Suprapubic skin (tissue), 4 donors: ENCODE data around the gene LRRC4C. TPM values are rescaled to one million over a fixed set of nuclear protein-coding genes. Genes with fewer than 3 reads are reported as not detected.

Experiments used
- DNase-seq, 2 donors: peaks; one replicate each; pipeline ENCODE4 v3.0.0-alpha.2; 2019; ENCODE audit warnings: low spot score in 2 of 2
- H3K27ac ChIP-seq: fragments of 200-600 bp; sonication (generic); one replicate; pipeline ENCODE4 v1.5.1; 2019
- H3K27me3 ChIP-seq: fragments of 200-600 bp; sonication (generic); one replicate; pipeline ENCODE4 v1.5.1; 2019
- H3K36me3 ChIP-seq: fragments of 200-600 bp; sonication (generic); one replicate; pipeline ENCODE4 v1.5.1; 2019
- H3K4me1 ChIP-seq: fragments of 200-600 bp; sonication (generic); one replicate; pipeline ENCODE4 v1.5.1; 2019
- H3K4me3 ChIP-seq: fragments of 200-600 bp; sonication (generic); one replicate; pipeline ENCODE4 v1.5.1; 2019; ENCODE audit warnings: mild to moderate bottlenecking
- H3K9me3 ChIP-seq: fragments of 200-600 bp; sonication (generic); one replicate; pipeline ENCODE4 v1.5.1; 2019
- EP300 ChIP-seq: sonication (generic); formaldehyde crosslinking; IDR thresholded peaks from one replicate; pipeline ENCODE4 v1.6.1; 2017; ENCODE audit warnings: antibody characterized with exemption
- POLR2A ChIP-seq, 2 donors: fragments of 450-650 bp; IDR thresholded peaks; one replicate each; pipeline ENCODE4 v1.6.1; 2017; ENCODE audit warnings: antibody characterized with exemption in 2 of 2, mild to moderate bottlenecking in 2 of 2, moderate library complexity in 2 of 2
- POLR2AphosphoS5 ChIP-seq, 3 donors: sonication (generic); formaldehyde crosslinking; IDR thresholded peaks; one replicate each; pipeline ENCODE4 v1.6.1; 2017; ENCODE audit warnings: antibody characterized with exemption in 3 of 3
- WGBS: methylation state at CpG from one replicate; pipeline ENCODE4 v1.1.5; 2018; 5-methylcytosine and 5-hydroxymethylcytosine counted together
- total RNA-seq, 4 donors: library from RNA; depleted of rRNA; stranded (reverse); fragments of >200 nt; gene quantifications; one replicate each; pipeline ENCODE4 v1.1.0, GENCODE V29; 2016
- TF ChIP-seq, protein P1 (sequence below), 2 donors: fragments of 200-600 bp in 1 of 2; fragments of 450-650 bp in 1 of 2; sonication (generic) in 1 of 2; IDR thresholded peaks; one replicate each; pipeline ENCODE4 v1.5.1; 2016 to 2019; ENCODE audit warnings: antibody characterized with exemption in 2 of 2, mild to moderate bottlenecking in 1 of 2, moderate library complexity in 1 of 2

Gene LRRC4C
- total RNA-seq, 4 donors from 2014 or later: 0.19 to 1.1 (median 0.60) TPM; not detected in 1

DNA sequence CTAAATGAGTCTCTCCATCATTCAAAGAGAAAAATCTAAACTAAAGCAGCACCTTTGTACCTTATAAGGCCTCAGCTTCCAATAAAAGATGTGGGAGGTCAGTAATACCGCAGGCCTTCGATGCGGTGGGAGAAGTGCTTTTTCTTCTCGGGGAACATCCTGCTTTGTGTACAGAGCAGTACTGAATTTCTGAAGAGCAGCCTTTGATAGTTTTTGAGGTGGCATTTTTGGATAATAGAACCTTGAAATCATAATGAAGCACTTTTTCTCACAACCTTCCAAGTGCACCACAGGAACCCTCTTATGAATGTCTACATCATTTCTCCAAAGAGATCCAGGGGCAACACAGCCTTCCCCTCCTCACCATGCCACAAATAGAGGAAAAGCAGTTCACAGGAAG, 39.6 kb downstream of the LRRC4C start:
- 95% methylated on average over 4 of the region's 4 CpGs for WGBS
- no peaks in the 10 kb centered on the region for H3K27me3 ChIP-seq

DNA sequence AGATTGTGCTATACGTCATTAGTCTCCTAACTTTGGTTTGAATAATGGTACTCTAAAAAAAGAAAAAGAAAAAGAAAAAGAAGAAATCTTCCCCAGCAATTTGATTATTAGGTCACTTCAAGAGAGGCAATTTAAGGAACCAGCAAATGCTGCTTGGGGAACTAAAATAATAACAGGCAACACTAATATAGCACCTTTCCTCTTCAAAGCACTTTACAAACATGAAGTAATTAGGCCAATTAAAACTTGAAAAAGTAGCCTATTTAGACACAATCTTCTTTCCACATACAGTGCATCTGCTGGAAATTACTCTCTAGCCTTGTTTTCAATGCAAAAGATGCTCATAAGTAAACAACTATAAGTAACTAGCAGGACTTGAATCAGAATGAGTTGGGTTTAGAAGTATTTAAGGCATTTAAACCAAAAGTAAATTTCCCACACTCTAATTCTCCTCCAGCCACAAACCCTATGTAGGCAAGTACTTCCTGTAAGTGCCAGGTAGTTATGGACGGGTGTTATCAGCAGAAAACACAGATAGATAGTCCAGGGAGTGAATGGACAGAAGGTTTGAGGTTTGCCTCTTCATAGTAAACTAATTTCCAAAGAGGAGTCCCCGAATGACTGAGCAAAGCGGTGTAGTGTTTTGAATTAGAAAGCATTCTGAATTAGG, 44.5 kb downstream of the LRRC4C start:
- TF ChIP-seq EP300 (no peak), POLR2A (IDR thresholded peaks at IDR 0.05) (no peak), POLR2AphosphoS5 (IDR thresholded peaks at IDR 0.05) (no peak)
- TF ChIP-seq, protein P1, sequence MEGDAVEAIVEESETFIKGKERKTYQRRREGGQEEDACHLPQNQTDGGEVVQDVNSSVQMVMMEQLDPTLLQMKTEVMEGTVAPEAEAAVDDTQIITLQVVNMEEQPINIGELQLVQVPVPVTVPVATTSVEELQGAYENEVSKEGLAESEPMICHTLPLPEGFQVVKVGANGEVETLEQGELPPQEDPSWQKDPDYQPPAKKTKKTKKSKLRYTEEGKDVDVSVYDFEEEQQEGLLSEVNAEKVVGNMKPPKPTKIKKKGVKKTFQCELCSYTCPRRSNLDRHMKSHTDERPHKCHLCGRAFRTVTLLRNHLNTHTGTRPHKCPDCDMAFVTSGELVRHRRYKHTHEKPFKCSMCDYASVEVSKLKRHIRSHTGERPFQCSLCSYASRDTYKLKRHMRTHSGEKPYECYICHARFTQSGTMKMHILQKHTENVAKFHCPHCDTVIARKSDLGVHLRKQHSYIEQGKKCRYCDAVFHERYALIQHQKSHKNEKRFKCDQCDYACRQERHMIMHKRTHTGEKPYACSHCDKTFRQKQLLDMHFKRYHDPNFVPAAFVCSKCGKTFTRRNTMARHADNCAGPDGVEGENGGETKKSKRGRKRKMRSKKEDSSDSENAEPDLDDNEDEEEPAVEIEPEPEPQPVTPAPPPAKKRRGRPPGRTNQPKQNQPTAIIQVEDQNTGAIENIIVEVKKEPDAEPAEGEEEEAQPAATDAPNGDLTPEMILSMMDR (IDR thresholded peaks at IDR 0.05): no peak
- DNase-seq: no peak
- H3K4me1 ChIP-seq: no peaks in the 10 kb centered on the region
- no peaks in the 10 kb centered on the region for H3K27me3 ChIP-seq
- WGBS: 67% methylated on average over 4 of the region's 4 CpGs
- no peaks in the 10 kb centered on the region for H3K9me3 ChIP-seq
- no peak overlapping the region for H3K4me3 ChIP-seq
- no peaks in the 10 kb centered on the region for H3K36me3 ChIP-seq
- H3K27ac ChIP-seq: no peak overlapping the region

More for the DNA sequence above, 39.6 kb downstream of the LRRC4C start:
- H3K36me3 ChIP-seq: no peaks in the 10 kb centered on the region
- H3K4me1 ChIP-seq: no peaks in the 10 kb centered on the region
- H3K27ac ChIP-seq: no peak overlapping the region
- H3K4me3 ChIP-seq: no peak overlapping the region
- no peaks in the 10 kb centered on the region for H3K9me3 ChIP-seq
- DNase-seq: no peak
- no peak for TF ChIP-seq POLR2A (IDR thresholded peaks at IDR 0.05)
- no peak for TF ChIP-seq EP300
- no peak for TF ChIP-seq POLR2AphosphoS5 (IDR thresholded peaks at IDR 0.05)
- TF ChIP-seq, protein P1 (IDR thresholded peaks at IDR 0.05): no peak

DNA sequence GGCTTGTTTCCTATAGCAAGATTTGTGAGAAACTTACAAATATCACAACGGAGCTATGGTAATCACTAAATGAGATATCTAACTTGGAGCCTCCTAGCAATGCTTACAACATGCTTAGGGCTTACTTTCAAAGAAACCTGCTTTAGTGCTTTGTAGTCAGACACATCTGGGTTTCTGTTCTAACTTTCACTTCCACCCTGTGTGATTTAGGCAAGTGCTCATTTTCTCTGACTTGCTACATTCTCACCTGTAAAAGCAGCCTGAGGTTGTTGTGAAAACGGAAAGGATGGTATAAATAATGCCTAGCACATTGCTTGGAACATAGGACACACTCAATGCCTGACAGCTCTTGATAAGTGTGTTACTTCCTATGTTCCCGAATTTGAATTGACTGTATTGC, 45.6 kb downstream of the LRRC4C start:
- no peaks in the 10 kb centered on the region for H3K4me1 ChIP-seq
- WGBS: 26% methylated on average over 3 of the region's 3 CpGs
- no peak overlapping the region for H3K4me3 ChIP-seq
- H3K9me3 ChIP-seq: no peaks in the 10 kb centered on the region
- no peak for DNase-seq
- TF ChIP-seq, protein P1 (IDR thresholded peaks at IDR 0.05): no peak
- no peak for TF ChIP-seq EP300
- no peak for TF ChIP-seq POLR2AphosphoS5 (IDR thresholded peaks at IDR 0.05)
- TF ChIP-seq POLR2A (IDR thresholded peaks at IDR 0.05): no peak
- no peaks in the 10 kb centered on the region for H3K36me3 ChIP-seq
- H3K27me3 ChIP-seq: no peaks in the 10 kb centered on the region
- no peak overlapping the region for H3K27ac ChIP-seq

DNA sequence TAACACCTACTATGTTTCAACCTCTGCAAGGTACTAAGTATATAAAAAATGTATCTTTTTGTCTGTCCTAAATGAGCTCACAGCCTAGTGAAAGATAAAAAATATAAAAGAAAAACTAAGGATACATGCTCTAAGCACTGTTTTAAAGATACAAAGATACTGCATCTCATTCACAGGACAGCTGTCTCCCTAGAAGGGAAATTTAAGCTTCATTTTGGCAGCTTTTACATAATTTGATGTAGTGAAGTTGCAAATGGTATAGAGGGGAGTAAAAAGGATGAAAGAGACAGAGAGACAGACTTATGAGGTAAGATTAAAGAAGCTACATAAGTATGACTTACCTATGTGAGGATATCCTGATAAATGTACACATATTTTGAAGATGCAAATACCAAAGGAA, 53.6 kb downstream of the LRRC4C start:
- H3K9me3 ChIP-seq: no peaks in the 10 kb centered on the region
- H3K27ac ChIP-seq: no peak overlapping the region
- H3K4me3 ChIP-seq: no peak overlapping the region
- no peak for DNase-seq
- no peak for TF ChIP-seq EP300
- TF ChIP-seq POLR2AphosphoS5 (IDR thresholded peaks at IDR 0.05): no peak
- TF ChIP-seq POLR2A (IDR thresholded peaks at IDR 0.05): no peak
- TF ChIP-seq, protein P1 (IDR thresholded peaks at IDR 0.05): no peak
- no peaks in the 10 kb centered on the region for H3K4me1 ChIP-seq
- no peaks in the 10 kb centered on the region for H3K36me3 ChIP-seq
- H3K27me3 ChIP-seq: no peaks in the 10 kb centered on the region

DNA sequence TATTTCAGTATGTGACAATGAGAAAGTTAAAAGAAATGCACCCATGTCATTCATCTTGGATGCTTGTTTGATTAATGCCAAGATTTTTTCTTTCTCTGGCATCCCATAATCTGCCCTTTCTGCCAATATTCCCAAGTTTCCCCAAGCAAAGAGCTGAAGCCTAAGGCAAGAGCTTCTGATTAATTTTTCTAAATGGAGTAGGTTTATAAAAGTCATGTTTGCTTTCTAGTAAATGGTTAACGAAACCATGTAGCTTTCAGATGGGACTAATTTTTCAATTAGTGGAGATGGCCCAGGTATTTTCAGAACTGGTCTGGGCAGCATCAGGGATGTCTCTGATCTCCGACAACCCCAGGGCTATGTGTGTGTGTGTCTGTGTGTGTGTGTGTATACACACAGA, 55.3 kb downstream of the LRRC4C start:
- Histone ChIP-seq H3K27ac (no peak overlapping the region), H3K36me3 (no peaks in the 10 kb centered on the region), H3K4me3 (no peak overlapping the region), H3K9me3 (no peaks in the 10 kb centered on the region), H3K27me3 (no peaks in the 10 kb centered on the region), H3K4me1 (no peaks in the 10 kb centered on the region)
- no peak for DNase-seq
- no peak for TF ChIP-seq EP300
- TF ChIP-seq, protein P1 (IDR thresholded peaks at IDR 0.05): no peak
- TF ChIP-seq POLR2AphosphoS5 (IDR thresholded peaks at IDR 0.05): no peak
- TF ChIP-seq POLR2A (IDR thresholded peaks at IDR 0.05): no peak
- WGBS: 62% methylated on average over 2 of the region's 2 CpGs
